DMS114 treated with DMSO at 0.1 percent for 48 hours (cell line): ENCODE results near the gene SERPINH1.
A peak's percentile ranks its signal among the peaks of the same experiment; 100 is the strongest.
"Not testable (repeated sequence)": the region's sequence is repeated elsewhere in the genome, so short reads cannot be mapped to it uniquely, and the experiment has no call there.

Source experiments
- DNase-seq: peaks from one replicate; lab custom pipeline; 2025; ENCODE audit not compliant: unreplicated experiment; lab: John Stamatoyannopoulos, UW

SERPINH1 gene

GRCh38 chr11:75572744-75573143, 10.7 kb downstream of the SERPINH1 start:
- DNase-seq = no peak

- DNase-seq = no peak
Observed at GRCh38 chr11:75574698-75575602, 12.9 kb downstream of the SERPINH1 start.

- DNase-seq = no peak
Observed at GRCh38 chr11:75576017-75576416, 14.0 kb downstream of the SERPINH1 start.

- no peak for DNase-seq
Observed at GRCh38 chr11:75576499-75576918, 14.5 kb downstream of the SERPINH1 start.

GRCh38 chr11:75577207-75577606, 15.2 kb downstream of the SERPINH1 start:
- no peak for DNase-seq

GRCh38 chr11:75578977-75579376, 16.9 kb downstream of the SERPINH1 start:
- no peak for DNase-seq

- no peak for DNase-seq
Observed at GRCh38 chr11:75579841-75580240, 17.8 kb downstream of the SERPINH1 start.

GRCh38 chr11:75582506-75582894, 20.4 kb downstream of the SERPINH1 start:
- DNase-seq = no peak

GRCh38 chr11:75582895-75583717, 21.1 kb downstream of the SERPINH1 start:
- DNase-seq = peak; percentile 31

- DNase-seq = peak; percentile 9
Observed at GRCh38 chr11:75583718-75584658, 21.9 kb downstream of the SERPINH1 start.

GRCh38 chr11:75584659-75585292, 22.7 kb downstream of the SERPINH1 start:
- not testable (repeated sequence) for DNase-seq

GRCh38 chr11:75585293-75585670, 23.2 kb downstream of the SERPINH1 start:
- no peak for DNase-seq

- DNase-seq = no peak
Observed at GRCh38 chr11:75586395-75586794, 24.3 kb downstream of the SERPINH1 start.

- no peak for DNase-seq
Observed at GRCh38 chr11:75588051-75588481, 26.0 kb downstream of the SERPINH1 start.

- DNase-seq = no peak
Observed at GRCh38 chr11:75589051-75589450, 27.0 kb downstream of the SERPINH1 start.

- DNase-seq = no peak
Observed at GRCh38 chr11:75589933-75590332, 27.9 kb downstream of the SERPINH1 start.

GRCh38 chr11:75591371-75591770, 29.3 kb downstream of the SERPINH1 start:
- no peak for DNase-seq

- DNase-seq = no peak
Observed at GRCh38 chr11:75591966-75592365, 29.9 kb downstream of the SERPINH1 start.

GRCh38 chr11:75592715-75593114, 30.7 kb downstream of the SERPINH1 start:
- no peak for DNase-seq

- DNase-seq = no peak
Observed at GRCh38 chr11:75593286-75593915, 31.3 kb downstream of the SERPINH1 start.
